ENCODE data around the gene TMEM53.
A peak's percentile ranks its signal among the peaks of the same experiment; 100 is the strongest.

The TMEM53 gene

DNA sequence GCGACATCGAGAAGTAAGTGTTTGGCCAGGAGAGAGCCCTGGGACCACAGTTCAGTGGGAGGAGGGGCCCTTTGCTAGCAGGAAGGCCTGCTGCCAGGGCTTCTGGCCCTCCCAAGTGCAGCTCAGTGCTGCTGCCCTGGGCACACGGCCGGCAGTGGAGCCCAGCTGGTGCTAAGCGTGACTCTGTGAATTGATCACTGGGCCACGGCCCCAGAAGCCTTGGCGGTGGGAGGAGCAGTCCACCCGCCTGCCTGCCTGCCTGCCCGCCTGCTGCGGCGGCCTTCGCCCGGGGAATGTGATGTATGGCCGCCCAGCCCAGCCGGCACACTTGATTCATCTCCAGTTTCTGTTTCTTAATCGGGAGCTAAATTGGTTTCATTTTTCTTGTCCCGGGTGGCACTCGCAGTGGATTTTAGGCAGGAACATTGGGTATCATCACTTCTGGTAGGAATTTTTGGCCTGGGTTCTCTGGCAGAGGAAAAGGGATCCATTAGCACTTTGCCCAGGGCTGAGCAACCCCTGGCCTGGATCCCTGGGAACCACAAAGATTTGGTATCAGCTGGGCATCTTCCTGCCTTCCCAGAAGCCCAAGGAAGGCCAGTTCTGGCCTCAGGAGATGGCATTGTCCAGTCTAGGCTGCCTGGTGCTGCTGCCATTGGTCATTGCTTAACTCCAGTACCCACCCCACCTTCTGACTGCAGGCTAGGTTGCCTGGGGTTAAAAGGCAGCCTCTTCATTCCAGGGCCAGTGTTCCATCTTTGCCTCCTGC is 28.6 kb downstream of the TMEM53 start:
- no peak for DNase-seq

DNA sequence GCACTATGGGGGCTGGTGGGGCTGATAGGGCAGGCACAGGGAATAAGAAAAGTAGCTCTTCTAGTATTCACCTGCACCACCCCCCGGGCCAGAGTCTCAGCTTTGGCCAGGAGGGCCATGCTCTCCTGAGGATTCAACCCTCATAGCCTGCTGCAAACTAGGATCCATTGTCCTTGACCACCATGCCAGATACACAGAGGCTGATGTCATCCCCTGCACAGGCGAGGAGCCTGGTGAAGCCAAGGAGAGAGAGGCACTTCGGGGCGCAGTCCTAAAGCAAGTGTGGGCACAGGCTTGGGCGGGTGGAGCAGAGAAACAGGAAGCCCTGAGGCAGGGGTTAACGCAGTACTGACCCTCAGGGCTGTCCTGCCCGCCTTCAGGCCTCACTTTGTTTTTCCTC is 29.5 kb downstream of the TMEM53 start:
- no peak for DNase-seq

DNA sequence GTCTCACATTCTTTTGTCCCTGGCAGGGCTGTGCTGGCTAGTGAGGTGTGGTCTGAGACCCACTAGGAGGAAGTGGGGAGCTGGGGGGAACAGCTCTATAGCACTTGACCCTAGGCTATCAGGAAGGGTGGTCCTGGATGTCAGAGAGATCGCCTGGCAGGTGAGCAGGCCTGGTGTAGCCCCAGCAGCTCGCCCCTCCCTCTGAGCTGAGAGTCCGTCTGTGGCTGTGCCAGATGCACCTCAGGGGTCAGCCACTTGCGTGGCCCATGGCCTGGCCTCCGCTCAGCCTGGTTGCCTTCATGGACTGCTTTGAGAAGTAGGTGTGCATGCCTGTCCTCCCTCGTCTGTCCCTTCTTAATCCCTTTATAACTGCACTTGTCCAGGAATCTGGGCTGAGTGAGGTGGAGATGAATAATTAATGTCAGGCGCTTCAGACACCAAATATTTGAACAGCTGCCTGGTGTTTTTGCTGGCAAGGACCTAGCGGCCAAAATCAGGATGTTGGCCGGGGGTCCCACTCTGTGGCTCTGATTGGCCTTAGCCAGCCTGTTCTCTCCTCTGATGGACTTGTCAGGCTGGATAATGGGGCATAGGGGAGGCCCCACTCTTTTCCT is 30.5 kb downstream of the TMEM53 start:
- DNase-seq = no peak

DNA sequence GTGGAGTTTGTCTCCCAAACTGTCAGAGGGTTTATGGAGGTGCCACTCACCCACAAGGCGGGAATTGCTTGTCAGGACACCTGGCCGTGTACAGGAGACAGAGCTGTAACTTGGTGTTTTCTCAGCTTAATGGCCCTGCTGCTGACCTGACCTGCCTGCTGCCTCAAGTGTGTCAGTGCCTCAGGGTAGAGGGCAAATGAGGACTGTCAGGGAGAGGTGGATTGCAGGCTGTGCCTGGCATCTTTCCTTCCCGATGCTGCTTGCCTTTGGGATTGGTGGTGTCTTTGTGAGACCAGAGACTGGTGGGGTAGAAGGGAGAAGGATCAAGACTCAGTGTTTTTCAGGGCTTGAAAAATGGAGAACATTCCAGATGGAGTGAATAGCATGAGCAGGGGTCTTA is 31.4 kb downstream of the TMEM53 start:
- DNase-seq = no peak

DNA sequence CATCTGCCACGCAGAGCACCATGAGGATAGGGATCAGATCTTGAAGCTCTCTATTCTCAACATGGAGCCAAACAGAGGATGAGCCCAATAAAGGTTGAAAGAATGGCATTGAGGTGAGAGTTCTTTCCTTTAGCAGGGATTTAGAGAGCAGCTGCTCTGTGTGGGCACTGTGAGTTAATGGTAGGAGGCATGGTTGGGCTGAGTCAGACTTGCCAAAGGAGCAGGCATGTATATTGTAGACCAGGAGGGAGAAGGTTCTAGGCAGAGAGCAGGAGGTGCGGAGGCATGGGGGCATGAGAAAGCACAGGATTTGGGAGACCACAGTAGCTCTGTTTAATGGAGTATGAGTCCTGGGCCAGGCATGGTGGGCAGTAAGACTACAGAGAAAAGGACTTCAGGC is 32.0 kb downstream of the TMEM53 start:
- no peak for DNase-seq

- DNase-seq = no peak
These were observed 32.9 kb downstream of the TMEM53 start for GRCh38 chr1:44641126-44642102.

DNA sequence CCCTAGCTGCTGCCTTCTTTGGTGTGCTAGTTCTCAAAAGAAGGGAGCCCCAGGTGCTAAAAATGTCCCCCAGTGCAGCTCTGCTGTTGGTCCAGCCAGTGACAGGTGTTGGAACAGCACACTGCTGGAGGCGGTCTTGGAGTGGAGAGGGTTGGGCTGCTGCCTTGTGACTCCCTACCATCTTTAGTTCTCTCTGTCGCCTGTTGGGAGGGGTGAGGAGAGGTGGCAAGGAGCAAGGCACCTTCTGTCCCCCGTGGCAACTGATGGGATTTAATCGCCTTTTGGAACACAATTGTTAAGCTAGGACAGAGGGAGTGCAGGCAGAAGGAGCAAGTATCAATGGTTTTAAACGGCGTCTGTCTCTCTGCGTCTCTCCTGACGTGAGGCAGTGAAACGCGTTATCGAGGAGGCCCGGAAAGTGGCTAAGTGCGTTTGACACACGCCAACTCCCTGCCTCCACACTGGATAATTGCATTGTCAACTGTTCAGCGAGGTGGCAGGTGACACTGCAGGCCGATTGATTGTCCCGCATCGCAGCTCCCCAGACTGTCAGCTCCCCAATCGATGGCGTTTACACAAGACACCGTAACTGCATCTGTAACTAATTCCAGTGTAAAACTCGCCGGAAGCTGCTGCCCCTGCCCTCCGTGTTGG is 34.0 kb downstream of the TMEM53 start:
- no peak for DNase-seq

DNA sequence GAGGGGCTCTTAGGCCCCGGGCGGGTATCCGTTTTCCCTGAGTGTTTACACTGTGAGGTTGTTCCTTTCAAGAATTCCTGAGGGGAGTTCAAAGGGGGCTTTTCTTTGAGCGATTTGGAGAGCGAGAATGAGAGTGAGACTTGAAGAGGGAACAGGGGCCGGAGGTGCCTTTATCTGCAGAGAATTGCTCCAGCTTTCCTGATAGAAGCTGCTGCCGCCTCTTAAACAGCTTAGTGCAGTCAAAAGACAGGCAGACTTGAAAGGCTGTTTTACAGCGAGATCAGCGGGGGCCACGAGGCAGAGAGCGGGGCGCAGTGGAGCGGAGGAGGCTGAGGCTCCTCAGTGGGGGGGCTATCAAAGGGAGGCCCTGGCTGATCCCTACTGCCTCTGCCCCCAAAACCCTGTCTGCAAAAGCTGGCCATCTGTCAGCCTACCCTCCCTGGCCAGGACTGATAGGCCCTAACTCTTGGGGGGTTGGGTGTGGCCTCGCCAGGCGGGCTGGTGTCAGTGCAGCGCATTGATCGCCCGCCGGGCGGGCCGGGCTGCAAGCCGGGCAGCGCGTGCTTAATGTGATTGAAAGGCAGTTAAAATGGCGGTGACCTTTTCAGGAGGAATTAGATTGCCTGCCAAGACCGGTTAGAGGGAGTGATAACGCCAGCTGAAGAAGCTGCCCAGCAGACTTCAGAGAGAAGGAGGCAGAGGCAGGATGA is 36.4 kb downstream of the TMEM53 start:
- DNase-seq = no peak

DNA sequence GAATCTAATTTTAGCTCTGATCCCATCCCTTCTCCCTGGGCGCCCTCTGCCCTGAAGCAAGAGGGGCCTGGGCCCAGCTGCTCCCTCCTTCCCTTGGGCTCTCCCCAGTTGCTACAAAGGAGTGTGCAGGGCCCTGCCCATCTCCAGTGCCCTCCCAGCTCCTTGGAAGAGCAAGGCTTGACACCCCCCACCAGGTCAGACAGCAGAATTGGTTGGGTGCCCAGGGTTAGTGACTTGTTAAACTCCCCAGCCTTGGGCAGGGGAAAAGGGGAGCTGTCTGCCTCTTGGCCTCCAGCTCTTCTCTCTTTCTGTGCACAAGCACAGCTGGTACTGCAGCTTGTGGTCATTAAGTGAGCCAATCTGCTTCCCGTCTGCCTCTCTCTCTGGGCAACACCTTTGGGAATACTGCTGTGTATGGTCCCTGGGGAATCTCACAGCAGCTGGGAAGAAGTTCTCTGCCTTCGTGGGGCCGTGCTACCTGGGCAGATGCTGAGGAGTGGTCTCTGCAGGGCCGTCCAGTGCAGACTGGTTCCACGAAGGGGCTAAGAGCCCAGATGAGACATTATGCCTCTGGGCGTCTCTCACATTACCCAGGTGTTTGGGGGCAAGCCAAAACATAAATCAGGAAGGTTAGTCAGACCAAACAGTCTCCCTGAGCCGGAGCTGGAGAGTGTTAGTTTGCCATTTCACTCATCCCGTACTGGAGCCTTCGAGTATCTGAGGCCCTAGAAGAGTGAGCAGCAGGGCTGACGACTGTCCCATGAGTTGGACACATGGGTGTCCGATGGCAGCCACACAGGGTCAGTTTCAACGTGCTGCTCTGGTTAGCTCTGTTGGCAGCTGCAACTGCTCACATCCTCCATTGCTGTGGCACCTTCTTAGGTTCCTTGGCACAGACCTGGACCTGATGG is 37.3 kb downstream of the TMEM53 start:
- no peak for DNase-seq

- no peak for DNase-seq
These were observed 38.1 kb downstream of the TMEM53 start for GRCh38 chr1:44636083-44636687.

DNA sequence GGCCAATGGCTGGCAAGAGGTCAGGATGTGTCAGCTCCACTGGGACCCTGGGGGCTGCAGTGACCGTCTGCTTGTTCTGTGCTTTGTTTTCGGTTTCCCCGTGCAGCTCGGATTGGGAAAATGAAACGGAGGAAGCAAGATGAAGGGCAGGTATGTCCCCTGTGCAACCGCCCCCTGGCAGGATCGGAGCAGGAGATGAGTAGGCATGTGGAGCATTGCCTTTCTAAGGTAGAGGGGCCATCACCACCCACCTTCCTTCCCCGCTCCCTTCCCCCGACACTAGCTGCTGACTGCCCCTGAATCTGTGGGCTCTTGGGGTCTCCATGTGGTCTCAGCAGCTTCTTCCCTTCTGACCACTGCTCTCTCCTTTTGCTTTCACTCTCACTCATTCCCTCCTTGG is 38.8 kb downstream of the TMEM53 start:
- no peak for DNase-seq

DNA sequence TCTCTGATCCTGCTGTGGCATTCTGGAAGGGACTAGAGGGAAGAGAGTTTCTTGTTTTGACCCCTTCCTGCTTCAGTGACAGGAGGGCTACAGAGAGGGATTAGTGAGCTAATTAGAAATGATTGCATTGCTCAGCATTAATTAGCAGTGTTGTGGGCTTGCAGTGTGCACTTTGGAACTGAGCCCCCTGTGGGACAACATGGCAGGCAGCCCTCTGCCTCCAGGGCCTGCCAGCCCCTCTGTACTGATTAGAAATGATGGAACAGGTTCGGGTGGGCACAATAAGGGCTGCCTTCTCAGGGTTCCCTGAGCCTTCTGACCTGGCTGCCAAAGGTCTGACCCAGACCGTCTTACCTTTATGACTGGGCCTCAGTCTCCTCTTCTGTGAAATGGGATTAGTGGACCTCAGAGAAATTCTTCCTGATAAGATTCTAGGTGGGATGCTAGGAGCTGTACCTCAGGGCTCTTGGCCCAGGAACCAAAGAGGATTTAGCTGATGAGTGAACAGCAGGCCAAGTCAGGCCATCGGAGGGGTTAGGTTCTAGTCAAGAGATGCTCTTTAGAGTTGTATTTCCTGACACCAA is 39.6 kb downstream of the TMEM53 start:
- DNase-seq = no peak

- no peak for DNase-seq
These were observed 41.7 kb downstream of the TMEM53 start for GRCh38 chr1:44632598-44632997.

DNA sequence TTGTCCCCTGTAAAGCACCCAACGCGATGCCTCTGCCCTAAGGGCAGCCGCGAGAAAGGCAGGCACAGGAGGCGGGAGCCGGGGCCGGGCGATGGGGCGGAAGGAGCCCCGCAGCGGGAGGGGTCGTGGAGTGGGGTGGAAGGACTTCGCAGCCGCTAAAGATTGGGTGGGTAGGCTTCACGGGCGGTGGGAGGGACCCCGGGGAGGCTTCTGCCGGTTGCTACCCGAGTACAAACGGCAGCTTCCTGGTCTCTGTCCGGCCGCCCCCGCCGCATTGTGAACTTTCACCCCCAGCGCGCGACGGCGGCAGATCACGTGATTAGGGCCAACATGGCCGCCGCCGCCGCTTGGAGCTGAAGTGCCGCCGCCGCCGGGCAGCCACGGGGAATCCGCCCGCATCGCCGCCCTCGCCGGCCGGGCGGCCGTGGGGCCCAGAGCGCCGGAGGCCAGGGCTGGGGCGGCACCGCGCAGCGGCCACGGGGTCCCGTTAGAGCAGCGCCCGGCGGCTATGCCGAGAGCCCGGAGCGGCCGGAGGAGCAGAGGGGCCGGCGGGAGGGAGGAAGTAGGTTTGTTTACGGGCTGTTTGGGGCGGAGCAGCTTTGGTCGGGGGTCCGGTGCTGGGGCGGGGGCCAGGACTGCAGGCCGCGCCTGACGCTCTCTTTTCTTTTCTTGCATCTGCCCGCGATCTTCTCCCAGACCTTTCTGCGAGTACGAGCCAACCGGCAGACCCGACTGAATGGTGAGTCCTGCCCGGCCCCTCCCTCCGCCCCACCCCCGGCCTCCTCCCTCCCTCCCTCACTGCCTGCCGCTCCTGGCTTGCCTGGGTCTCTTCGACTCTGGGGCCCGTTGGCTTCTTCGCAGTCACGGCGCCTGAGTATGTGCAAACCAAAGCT is 42.4 kb downstream of the TMEM53 start:
- peak; percentile 90 for DNase-seq

DNA sequence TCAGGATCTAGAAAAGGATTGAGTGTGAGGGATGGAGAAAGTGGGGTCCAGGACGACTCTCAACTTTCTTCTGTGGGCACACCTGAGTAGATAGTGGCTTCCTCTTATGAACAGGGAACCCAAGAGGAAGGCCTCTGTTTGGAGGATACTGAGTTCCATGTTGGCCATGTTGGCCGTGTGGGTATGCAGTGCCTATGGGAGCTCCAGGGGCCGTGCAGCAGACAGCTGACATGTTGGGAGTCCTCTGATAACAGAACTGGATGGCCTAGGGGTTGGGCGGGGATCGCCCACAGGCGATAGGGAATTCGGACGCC is 43.0 kb downstream of the TMEM53 start:
- no peak for DNase-seq

DNA sequence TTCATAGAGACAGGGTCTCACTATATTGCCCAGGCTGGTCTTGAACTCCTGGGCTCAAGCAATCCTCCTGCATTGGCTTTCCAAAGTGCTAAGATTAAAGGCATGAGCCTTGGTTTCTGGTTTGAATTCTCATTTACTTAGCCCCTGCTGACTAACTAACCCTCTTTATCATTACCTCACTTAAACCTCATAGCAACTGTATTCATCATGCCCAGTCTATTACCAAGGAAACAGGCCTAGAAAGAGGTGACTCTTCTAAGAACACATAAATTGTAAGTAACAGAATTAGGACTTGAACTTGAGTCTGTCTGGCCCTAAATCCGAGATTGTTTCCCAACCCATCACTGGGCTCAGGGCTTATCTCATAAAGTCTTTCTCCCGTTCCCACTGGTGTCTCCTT is 44.2 kb downstream of the TMEM53 start:
- DNase-seq = no peak

- DNase-seq = no peak
These were observed 45.1 kb downstream of the TMEM53 start for GRCh38 chr1:44628962-44629756.

DNA sequence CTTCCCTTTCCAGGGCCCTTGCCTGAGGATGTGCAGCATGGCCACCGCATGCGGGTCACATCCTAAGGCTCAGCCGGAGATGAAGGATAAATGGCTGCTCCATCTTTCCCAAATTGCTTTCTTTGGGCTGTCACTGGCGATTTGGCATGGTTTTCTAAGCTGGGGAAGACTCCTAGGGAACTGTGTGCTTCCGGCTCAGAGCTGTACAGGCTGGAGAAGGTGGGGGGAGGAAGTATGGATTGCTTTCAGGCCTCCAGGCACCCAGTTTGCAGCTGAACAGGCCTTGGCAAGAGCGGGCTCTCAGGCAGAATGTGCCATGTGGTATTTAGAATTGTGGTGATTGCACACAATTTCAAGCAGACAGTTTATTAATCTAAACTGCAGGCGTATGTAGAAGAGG is 48.9 kb downstream of the TMEM53 start:
- no peak for DNase-seq

Data from CD4-positive, alpha-beta T cell treated with Interleukin-21 for 1 hour (primary cell).